DMS153 treated with DMSO at 0.1 percent for 48 hours (cell line): ENCODE data around the gene DTX4.

Source experiments
- DNase-seq: peaks from one replicate; lab custom pipeline; 2025; ENCODE audit not compliant: unreplicated experiment; lab: John Stamatoyannopoulos, UW

The DTX4 gene

GRCh38 chr11:59172345-59173079 lies 580 bp downstream of the DTX4 start:
- DNase-seq: no peak

GRCh38 chr11:59173080-59173963 lies 1.4 kb downstream of the DTX4 start:
- DNase-seq: no peak

GRCh38 chr11:59173964-59174663 lies 2.2 kb downstream of the DTX4 start:
- no peak for DNase-seq

GRCh38 chr11:59174664-59175033 lies 2.7 kb downstream of the DTX4 start:
- DNase-seq: no peak

GRCh38 chr11:59175091-59175501 lies 3.2 kb downstream of the DTX4 start:
- no peak for DNase-seq

- DNase-seq: no peak
These were observed 4.4 kb downstream of the DTX4 start for GRCh38 chr11:59176330-59176729.

- no peak for DNase-seq
These were observed 6.5 kb downstream of the DTX4 start for GRCh38 chr11:59178402-59178801.

GRCh38 chr11:59179121-59179520 lies 7.2 kb downstream of the DTX4 start:
- DNase-seq: no peak

- DNase-seq: no peak
These were observed 8.3 kb downstream of the DTX4 start for GRCh38 chr11:59180168-59180776.

- DNase-seq: no peak
These were observed 9.0 kb downstream of the DTX4 start for GRCh38 chr11:59180907-59181306.

GRCh38 chr11:59181746-59182456 lies 10.0 kb downstream of the DTX4 start:
- DNase-seq: no peak

- DNase-seq: no peak
These were observed 10.7 kb downstream of the DTX4 start for GRCh38 chr11:59182457-59183151.

GRCh38 chr11:59183771-59184170 lies 11.8 kb downstream of the DTX4 start:
- no peak for DNase-seq

GRCh38 chr11:59184691-59185339 lies 12.9 kb downstream of the DTX4 start:
- no peak for DNase-seq

- DNase-seq: no peak
These were observed 13.5 kb downstream of the DTX4 start for GRCh38 chr11:59185386-59185945.

- DNase-seq: peak; percentile 11
These were observed 14.2 kb downstream of the DTX4 start for GRCh38 chr11:59186130-59186594.

- DNase-seq: no peak
These were observed 15.1 kb downstream of the DTX4 start for GRCh38 chr11:59187035-59187434.

GRCh38 chr11:59187587-59187986 lies 15.7 kb downstream of the DTX4 start:
- DNase-seq: no peak

- DNase-seq: no peak
These were observed 17.0 kb downstream of the DTX4 start for GRCh38 chr11:59188954-59189353.
